SK-N-MC (cell line): Measurements from ENCODE around the gene FAM107B.

Experiments used
- DNase-seq: peaks from one replicate; pipeline ENCODE4 v3.0.0-alpha.2; 2011; ENCODE audit warnings: low read depth, low spot score
- H3K27ac ChIP-seq: fragments of 200-600 bp; sonication (generic); 2 replicates; pipeline ENCODE4 v1.5.1; 2016; ENCODE audit warnings: mixed run types
- H3K36me3 ChIP-seq: fragments of 200-600 bp; sonication (generic); 2 replicates; pipeline ENCODE4 v1.6.1; 2017; ENCODE audit warnings: antibody characterized with exemption, low read length, mixed read lengths; ENCODE audit not compliant: insufficient read depth
- H3K4me3 ChIP-seq: fragments of 200-600 bp; sonication (generic); 2 replicates; pipeline ENCODE4 v1.5.1; 2016
- H3K9ac ChIP-seq: fragments of 200-600 bp; sonication (generic); 2 replicates; pipeline ENCODE4 v1.8.0; 2017; ENCODE audit warnings: mixed run types, mixed read lengths; ENCODE audit not compliant: insufficient read length
- H3K9me3 ChIP-seq: fragments of 200-600 bp; sonication (generic); 2 replicates; pipeline ENCODE4 v1.6.1; 2017; ENCODE audit warnings: low read depth, mild to moderate bottlenecking, antibody characterized with exemption, low read length, moderate library complexity, mixed read lengths
- EZH2 ChIP-seq: fragments of 200-600 bp; sonication (generic); IDR thresholded peaks from one replicate; pipeline ENCODE4 v1.6.1; 2017; ENCODE audit warnings: antibody characterized with exemption
- FOXP2 ChIP-seq: optimal IDR thresholded peaks from 2 replicates; pipeline ENCODE3; 2011; ENCODE audit warnings: mild to moderate bottlenecking, moderate library complexity; ENCODE audit not compliant: insufficient read depth; ENCODE audit errors: extremely low read length, control extremely low read depth
- POLR2AphosphoS5 ChIP-seq: IDR thresholded peaks from 2 replicates; pipeline ENCODE4 v1.6.1; 2012; ENCODE audit warnings: mild to moderate bottlenecking, low read depth, low read length, borderline replicate concordance

The FAM107B gene

GRCh38 chr10:14749070-14749809 is 25.5 kb downstream of the FAM107B start:
- no peak for DNase-seq
- no peaks in the 10 kb centered on the region for H3K36me3 ChIP-seq
- H3K9ac ChIP-seq = no peak overlapping the region
- no peak for TF ChIP-seq EZH2
- TF ChIP-seq POLR2AphosphoS5 = no peak
- no peak for TF ChIP-seq FOXP2
- H3K9me3 ChIP-seq = no peaks in the 10 kb centered on the region
- no peak overlapping the region for H3K27ac ChIP-seq
- no peak overlapping the region for H3K4me3 ChIP-seq

- H3K27ac ChIP-seq = no peak overlapping the region
- TF ChIP-seq EZH2 (no peak), POLR2AphosphoS5 (no peak), FOXP2 (no peak)
- H3K9me3 ChIP-seq = no peaks in the 10 kb centered on the region
- H3K9ac ChIP-seq = no peak overlapping the region
- no peak for DNase-seq
- no peaks in the 10 kb centered on the region for H3K36me3 ChIP-seq
- H3K4me3 ChIP-seq = no peak overlapping the region
Measured at GRCh38 chr10:14748441-14748840, 26.3 kb downstream of the FAM107B start.

- H3K9ac ChIP-seq = no peak overlapping the region
- no peaks in the 10 kb centered on the region for H3K36me3 ChIP-seq
- no peak for TF ChIP-seq EZH2
- no peak for TF ChIP-seq FOXP2
- no peak for TF ChIP-seq POLR2AphosphoS5
- DNase-seq = no peak
- no peak overlapping the region for H3K4me3 ChIP-seq
- H3K27ac ChIP-seq = no peak overlapping the region
- H3K9me3 ChIP-seq = no peaks in the 10 kb centered on the region
Measured at GRCh38 chr10:14742815-14743214, 31.9 kb downstream of the FAM107B start.

- no peak for TF ChIP-seq POLR2AphosphoS5
- no peak for TF ChIP-seq FOXP2
- no peak for TF ChIP-seq EZH2
- no peak for DNase-seq
- H3K9ac ChIP-seq = no peak overlapping the region
- H3K4me3 ChIP-seq = no peak overlapping the region
- no peak overlapping the region for H3K27ac ChIP-seq
- H3K9me3 ChIP-seq = no peaks in the 10 kb centered on the region
- no peaks in the 10 kb centered on the region for H3K36me3 ChIP-seq
Measured at GRCh38 chr10:14742382-14742781, 32.3 kb downstream of the FAM107B start.

GRCh38 chr10:14740684-14741247 is 33.9 kb downstream of the FAM107B start:
- TF ChIP-seq POLR2AphosphoS5 = no peak
- TF ChIP-seq EZH2 = no peak
- no peak for TF ChIP-seq FOXP2
- DNase-seq = no peak
- Histone ChIP-seq H3K9me3 (no peaks in the 10 kb centered on the region), H3K36me3 (no peaks in the 10 kb centered on the region), H3K27ac (no peak overlapping the region), H3K4me3 (no peak overlapping the region), H3K9ac (no peak overlapping the region)

- TF ChIP-seq FOXP2 = no peak
- no peak for TF ChIP-seq POLR2AphosphoS5
- no peak overlapping the region for H3K27ac ChIP-seq
- no peak for DNase-seq
- no peak overlapping the region for H3K9ac ChIP-seq
- no peaks in the 10 kb centered on the region for H3K36me3 ChIP-seq
- H3K9me3 ChIP-seq = no peaks in the 10 kb centered on the region
- H3K4me3 ChIP-seq = no peak overlapping the region
Measured at GRCh38 chr10:14737808-14738545, 36.7 kb downstream of the FAM107B start.

GRCh38 chr10:14736600-14737081 is 38.1 kb downstream of the FAM107B start:
- no peak for DNase-seq
- TF ChIP-seq EZH2 = no peak
- TF ChIP-seq POLR2AphosphoS5 = no peak
- TF ChIP-seq FOXP2 = no peak
- Histone ChIP-seq H3K4me3 (no peak overlapping the region), H3K27ac (no peak overlapping the region), H3K9ac (no peak overlapping the region), H3K9me3 (no peaks in the 10 kb centered on the region), H3K36me3 (no peaks in the 10 kb centered on the region)

- no peak overlapping the region for H3K27ac ChIP-seq
- no peaks in the 10 kb centered on the region for H3K9me3 ChIP-seq
- TF ChIP-seq EZH2 = no peak
- no peak for TF ChIP-seq FOXP2
- DNase-seq = no peak
- no peak overlapping the region for H3K9ac ChIP-seq
- H3K4me3 ChIP-seq = no peak overlapping the region
- H3K36me3 ChIP-seq = no peaks in the 10 kb centered on the region
Measured at GRCh38 chr10:14736043-14736442, 38.7 kb downstream of the FAM107B start.
